ENCODE measurements around the gene SOX10.

GRCh38 chr22:37983860-37984791, at the start of gene SOX10:
- TF ChIP-seq EZH2phosphoT487 (IDR thresholded peaks at IDR 0.05; ENCODE audit: borderline replicate concordance) (no peak), POLR2A (IDR thresholded peaks at IDR 0.05; ENCODE audit: borderline replicate concordance, extremely low read depth, insufficient read depth, insufficient read length) (no peak), CTCF (IDR thresholded peaks at IDR 0.05 in 2 of 3, conservative IDR thresholded peaks at IDR 0.05 in 1 of 3; ENCODE audit: borderline replicate concordance in 1 of 3, insufficient read depth in 1 of 3, low read depth in 2 of 3, low read length in 2 of 3) (no peak), MAX (IDR thresholded peaks at IDR 0.05) (no peak), ZNF274 (IDR thresholded peaks at IDR 0.05; ENCODE audit: low read depth, low read length) (no peak), SRF (IDR thresholded peaks at IDR 0.05; ENCODE audit: low read depth) (no peak), POLR2AphosphoS5 (IDR thresholded peaks at IDR 0.05; ENCODE audit: low read depth, low read length) (no peak), CEBPB (IDR thresholded peaks at IDR 0.05; ENCODE audit: low read depth) (no peak)
